GM23338 (cell line): ENCODE results near the gene CDH4. TPM values are rescaled to one million over a fixed set of nuclear protein-coding genes. Genes with fewer than 3 reads are reported as not detected.

Experiments used
- ATAC-seq: fragments of 200-7000 bp; cut with Tn5 transposase; 3 replicates; pipeline ENCODE4 v1.9.1; 2020
- DNase-seq: peaks from one replicate; pipeline ENCODE4 v3.0.0-alpha.2; 2015; ENCODE audit warnings: low spot score
- H2AFZ ChIP-seq: fragments of 200-600 bp; sonication (generic); 2 replicates; pipeline ENCODE4 v1.8.0; 2016; ENCODE audit warnings: antibody characterized with exemption, mild to moderate bottlenecking, moderate library complexity
- H3F3A ChIP-seq: fragments of 200-600 bp; sonication (generic); replicated peaks from 2 replicates; pipeline ENCODE4 v1.8.0; 2017; ENCODE audit warnings: antibody characterized with exemption, mixed run types, low read depth
- H3K27ac ChIP-seq: fragments of 200-600 bp; sonication (generic); 2 replicates; pipeline ENCODE4 v1.6.1; 2016; ENCODE audit warnings: low read depth
- H3K27me3 ChIP-seq: fragments of 200-600 bp; sonication (generic); 2 replicates; pipeline ENCODE4 v1.8.0; 2016; ENCODE audit warnings: mild to moderate bottlenecking, mixed run types, moderate library complexity; ENCODE audit not compliant: insufficient read depth
- H3K36me3 ChIP-seq: fragments of 200-600 bp; sonication (generic); 2 replicates; pipeline ENCODE4 v1.8.0; 2016; ENCODE audit warnings: mild to moderate bottlenecking; ENCODE audit not compliant: insufficient read depth
- H3K4me1 ChIP-seq: fragments of 200-600 bp; sonication (generic); 2 replicates; pipeline ENCODE4 v1.8.0; 2016; ENCODE audit warnings: mild to moderate bottlenecking, moderate library complexity; ENCODE audit not compliant: insufficient read depth
- H3K4me2 ChIP-seq: fragments of 200-600 bp; sonication (generic); 2 replicates; pipeline ENCODE4 v1.7.1; 2017; ENCODE audit warnings: mixed run types
- H3K4me3 ChIP-seq: fragments of 200-600 bp; sonication (generic); 2 replicates; pipeline ENCODE4 v1.6.1; 2016; ENCODE audit warnings: mixed run types
- H3K79me2 ChIP-seq: fragments of 200-600 bp; sonication (generic); replicated peaks from 2 replicates; pipeline ENCODE4 v1.8.0; 2017; ENCODE audit warnings: mild to moderate bottlenecking; ENCODE audit not compliant: insufficient read depth
- H3K9me2 ChIP-seq: fragments of 200-600 bp; sonication (generic); 2 replicates; pipeline ENCODE4 v1.8.0; 2017; ENCODE audit not compliant: insufficient read depth
- H4K20me1 ChIP-seq: fragments of 200-600 bp; sonication (generic); replicated peaks from 2 replicates; pipeline ENCODE4 v1.8.0; 2017; ENCODE audit warnings: mild to moderate bottlenecking; ENCODE audit not compliant: insufficient read depth
- H3K27ac Mint-ChIP-seq: 2 replicates; pipeline ENCODE4 v1.8.0; 2020; ENCODE audit warnings: inconsistent platforms, mild to moderate bottlenecking, moderate library complexity, mixed read lengths
- H3K27me3 Mint-ChIP-seq: 3 replicates; pipeline ENCODE4 v1.8.0; 2022; ENCODE audit warnings: low read depth, mild to moderate bottlenecking, moderate library complexity, mixed read lengths, inconsistent platforms; ENCODE audit not compliant: insufficient read depth, poor library complexity
- H3K36me3 Mint-ChIP-seq: 3 replicates; pipeline ENCODE4 v1.8.0; 2021; ENCODE audit warnings: low read depth, mild to moderate bottlenecking, inconsistent platforms, moderate library complexity, mixed read lengths
- H3K4me1 Mint-ChIP-seq: 3 replicates; pipeline ENCODE4 v1.8.0; 2020; ENCODE audit warnings: mild to moderate bottlenecking, inconsistent platforms, mixed read lengths
- H3K4me3 Mint-ChIP-seq: 3 replicates; pipeline ENCODE4 v1.8.0; 2021; ENCODE audit warnings: moderate library complexity, mild to moderate bottlenecking, inconsistent platforms, mixed read lengths
- H3K9me3 Mint-ChIP-seq: 3 replicates; pipeline ENCODE4 v1.8.0; 2020; ENCODE audit warnings: moderate library complexity, mild to moderate bottlenecking, inconsistent platforms, mixed read lengths
- CREB1 ChIP-seq: fragments of 250-450 bp; sonication (Bioruptor Pico); IDR thresholded peaks from 2 replicates; pipeline ENCODE4 v1.5.0; 2020; ENCODE audit warnings: low read depth, mild to moderate bottlenecking, moderate library complexity
- CTCF ChIP-seq, 2 experiments: fragments of 200-600 bp in 1 of 2; sonication (generic) in 1 of 2; conservative IDR thresholded peaks; 2 replicates each; pipeline versions ENCODE4 v1.5.1 to v1.6.1; 2016 to 2017; ENCODE audit warnings: antibody characterized with exemption in 2 of 2, low read depth in 2 of 2, mild to moderate bottlenecking in 2 of 2, moderate library complexity in 1 of 2
- ETS1 ChIP-seq: IDR thresholded peaks from 2 replicates; pipeline ENCODE4 v1.6.1; 2016; ENCODE audit warnings: antibody characterized with exemption
- EZH2 ChIP-seq: fragments of 200-600 bp; sonication (generic); IDR thresholded peaks from one replicate; pipeline ENCODE4 v1.8.0; 2017; ENCODE audit warnings: antibody characterized with exemption, mild to moderate bottlenecking, low read depth; ENCODE audit not compliant: unreplicated experiment
- EZH2phosphoT487 ChIP-seq: fragments of 200-600 bp; sonication (generic); IDR thresholded peaks from one replicate; pipeline ENCODE4 v1.8.1; 2018; ENCODE audit warnings: antibody characterized with exemption; ENCODE audit not compliant: unreplicated experiment
- JUNB ChIP-seq: IDR thresholded peaks from one replicate; pipeline ENCODE4 v1.6.1; 2016; ENCODE audit warnings: antibody characterized with exemption; ENCODE audit not compliant: unreplicated experiment
- NANOG ChIP-seq: IDR thresholded peaks from 2 replicates; pipeline ENCODE4 v1.6.1; 2016; ENCODE audit warnings: antibody characterized with exemption, borderline replicate concordance
- POLR2AphosphoS5 ChIP-seq: IDR thresholded peaks from 2 replicates; pipeline ENCODE4 v1.6.1; 2016; ENCODE audit warnings: antibody characterized with exemption, low read depth
- STAT1 ChIP-seq: IDR thresholded peaks from one replicate; pipeline ENCODE4 v1.6.1; 2016; ENCODE audit warnings: antibody characterized with exemption; ENCODE audit not compliant: unreplicated experiment
- ZNF331 ChIP-seq: fragments of 250-450 bp; sonication (Bioruptor Pico); IDR thresholded peaks from 2 replicates; pipeline ENCODE4 v1.5.0; 2020; ENCODE audit warnings: low read depth, mild to moderate bottlenecking, moderate library complexity
- polyA plus RNA-seq: library from polyadenylated mRNA; unstranded; fragments of >200 nt; fragmentation: Nextera tagmentation; extraction: Ambion mirVana; gene quantifications from 2 replicates; pipeline ENCODE4 v1.2.1, GENCODE V29; 2016
- total RNA-seq: library from RNA; depleted of rRNA; stranded (reverse); fragments of >200 nt; shearing (Covaris generic); gene quantifications from 2 replicates; pipeline ENCODE4 v1.2.3, GENCODE V29; 2014
- TF ChIP-seq, protein P1 (sequence below): IDR thresholded peaks from one replicate; pipeline ENCODE4 v1.6.1; 2018; ENCODE audit warnings: antibody characterized with exemption; ENCODE audit not compliant: unreplicated experiment

The CDH4 gene
- total and polyA plus RNA-seq, 2 experiments from 2014 or later, result 1.2 to 4.2 TPM

DNA sequence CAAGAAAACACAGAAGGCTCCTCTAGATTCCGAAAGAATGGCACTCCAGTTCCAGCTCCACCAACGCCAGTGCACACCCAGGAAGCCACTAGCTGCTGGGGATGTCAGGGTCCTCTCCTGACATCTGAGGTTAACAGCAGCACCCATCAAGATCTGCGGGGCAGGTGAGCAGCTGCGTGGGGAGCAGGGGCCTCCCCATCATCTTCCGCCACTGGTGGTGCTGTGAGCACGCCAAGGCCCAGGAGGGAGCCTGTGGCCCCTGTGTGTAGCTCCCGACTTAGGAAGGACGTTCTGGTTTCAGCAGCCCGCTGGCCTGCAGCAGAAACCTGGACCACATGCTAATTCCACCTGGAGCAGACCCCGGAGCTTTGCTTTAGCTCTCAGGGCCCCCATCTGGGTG lies 427.4 kb downstream of the CDH4 start:
- DNase-seq, result no peak
- no peak overlapping the region for H3K4me3 Mint-ChIP-seq
- Histone ChIP-seq H3K9me2 (no peaks in the 10 kb centered on the region), H3K4me2 (no peak overlapping the region), H3K36me3 (no peaks in the 10 kb centered on the region), H3K79me2 (no peaks in the 10 kb centered on the region), H3K4me3 (no peak overlapping the region), H3F3A (no peaks in the 10 kb centered on the region), H3K4me1 (no peaks in the 10 kb centered on the region), H4K20me1 (no peaks in the 10 kb centered on the region), H3K27me3 (no peaks in the 10 kb centered on the region), H2AFZ (no peak overlapping the region), H3K27ac (no peak overlapping the region)
- H3K27ac Mint-ChIP-seq, result no peak overlapping the region
- no peaks in the 10 kb centered on the region; the same call in 2 of the 3 replicates for H3K9me3 Mint-ChIP-seq
- H3K27me3 Mint-ChIP-seq, result peaks cover 13% of the 10 kb centered on the region
- ATAC-seq, result no peak
- no peaks in the 10 kb centered on the region for H3K36me3 Mint-ChIP-seq
- TF ChIP-seq, protein P1, sequence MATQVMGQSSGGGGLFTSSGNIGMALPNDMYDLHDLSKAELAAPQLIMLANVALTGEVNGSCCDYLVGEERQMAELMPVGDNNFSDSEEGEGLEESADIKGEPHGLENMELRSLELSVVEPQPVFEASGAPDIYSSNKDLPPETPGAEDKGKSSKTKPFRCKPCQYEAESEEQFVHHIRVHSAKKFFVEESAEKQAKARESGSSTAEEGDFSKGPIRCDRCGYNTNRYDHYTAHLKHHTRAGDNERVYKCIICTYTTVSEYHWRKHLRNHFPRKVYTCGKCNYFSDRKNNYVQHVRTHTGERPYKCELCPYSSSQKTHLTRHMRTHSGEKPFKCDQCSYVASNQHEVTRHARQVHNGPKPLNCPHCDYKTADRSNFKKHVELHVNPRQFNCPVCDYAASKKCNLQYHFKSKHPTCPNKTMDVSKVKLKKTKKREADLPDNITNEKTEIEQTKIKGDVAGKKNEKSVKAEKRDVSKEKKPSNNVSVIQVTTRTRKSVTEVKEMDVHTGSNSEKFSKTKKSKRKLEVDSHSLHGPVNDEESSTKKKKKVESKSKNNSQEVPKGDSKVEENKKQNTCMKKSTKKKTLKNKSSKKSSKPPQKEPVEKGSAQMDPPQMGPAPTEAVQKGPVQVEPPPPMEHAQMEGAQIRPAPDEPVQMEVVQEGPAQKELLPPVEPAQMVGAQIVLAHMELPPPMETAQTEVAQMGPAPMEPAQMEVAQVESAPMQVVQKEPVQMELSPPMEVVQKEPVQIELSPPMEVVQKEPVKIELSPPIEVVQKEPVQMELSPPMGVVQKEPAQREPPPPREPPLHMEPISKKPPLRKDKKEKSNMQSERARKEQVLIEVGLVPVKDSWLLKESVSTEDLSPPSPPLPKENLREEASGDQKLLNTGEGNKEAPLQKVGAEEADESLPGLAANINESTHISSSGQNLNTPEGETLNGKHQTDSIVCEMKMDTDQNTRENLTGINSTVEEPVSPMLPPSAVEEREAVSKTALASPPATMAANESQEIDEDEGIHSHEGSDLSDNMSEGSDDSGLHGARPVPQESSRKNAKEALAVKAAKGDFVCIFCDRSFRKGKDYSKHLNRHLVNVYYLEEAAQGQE, result no peak
- TF ChIP-seq ZNF331 (CRISPR knock-in tag) (no peak), JUNB (no peak), EZH2 (no peak), STAT1 (no peak), NANOG (no peak), ETS1 (no peak), EZH2phosphoT487 (no peak)
- peaks cover 10% of the 10 kb centered on the region for H3K4me1 Mint-ChIP-seq

DNA sequence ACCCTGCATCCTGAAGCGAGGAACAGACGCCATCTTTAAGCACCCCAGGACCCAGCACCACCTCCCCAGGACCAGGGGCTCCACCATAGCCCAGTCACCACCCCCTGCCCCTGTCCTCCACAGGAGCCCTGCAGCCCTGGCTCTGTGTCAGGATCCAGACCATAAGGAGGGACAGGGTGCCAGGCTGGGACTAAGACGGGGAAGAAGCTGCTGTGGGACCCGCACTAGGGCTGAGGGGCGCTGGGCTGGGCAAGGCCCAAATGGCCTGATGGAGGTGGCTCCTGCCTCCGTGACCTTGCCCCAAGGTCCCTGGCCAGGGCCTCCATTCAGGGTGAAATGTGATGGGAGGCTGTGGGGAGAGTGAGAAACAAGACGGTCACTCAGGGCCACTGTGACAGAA lies 428.0 kb downstream of the CDH4 start:
- no peak for ATAC-seq
- no peaks in the 10 kb centered on the region for H3K79me2 ChIP-seq
- no peaks in the 10 kb centered on the region for H4K20me1 ChIP-seq
- H3K4me3 Mint-ChIP-seq, result no peak overlapping the region
- DNase-seq, result no peak
- H2AFZ ChIP-seq, result no peak overlapping the region
- H3K27me3 Mint-ChIP-seq, result peaks cover 17% of the 10 kb centered on the region
- H3K4me2 ChIP-seq, result no peak overlapping the region
- H3K27ac Mint-ChIP-seq, result no peak overlapping the region
- H3K27ac ChIP-seq, result no peak overlapping the region
- H3K4me3 ChIP-seq, result no peak overlapping the region
- no peaks in the 10 kb centered on the region for H3K27me3 ChIP-seq
- peaks cover 10% of the 10 kb centered on the region for H3K4me1 Mint-ChIP-seq
- no peaks in the 10 kb centered on the region for H3K4me1 ChIP-seq
- no peaks in the 10 kb centered on the region; the same call in 2 of the 3 replicates for H3K9me3 Mint-ChIP-seq
- no peaks in the 10 kb centered on the region for H3K9me2 ChIP-seq
- no peaks in the 10 kb centered on the region for H3K36me3 Mint-ChIP-seq
- H3F3A ChIP-seq, result no peaks in the 10 kb centered on the region
- H3K36me3 ChIP-seq, result no peaks in the 10 kb centered on the region
- TF ChIP-seq ETS1 (no peak), EZH2phosphoT487 (no peak), POLR2AphosphoS5 (no peak), CTCF (conservative IDR thresholded peaks at IDR 0.05; ENCODE audit: low read depth in 2 of 2) (no peak), CREB1 (no peak)
- TF ChIP-seq, protein P1, result no peak
